T-cell (primary cell): ENCODE data around the gene GJA3. TPM values are rescaled to one million over a fixed set of nuclear protein-coding genes. Genes with fewer than 3 reads are reported as not detected.

Experiments used
- ATAC-seq, 4 experiments: fragments of 200-7000 bp in 3 of 4; fragments of 150-1000 bp in 1 of 4; cut with Tn5 transposase; replicated peaks in 1 of 4; 1 replicate in 3 of 4; 2 replicates in 1 of 4; pipeline ENCODE4 v1.10.0; 2021; ENCODE audit warnings: moderate library complexity in 3 of 4, mild to moderate bottlenecking in 2 of 4, moderate number of reproducible peaks in 1 of 4
- CTCF ChIA-PET, 2 donors: fragments of 300-600 bp; sonication (Branson Sonifier 250); formaldehyde crosslinking; loops; one replicate each; lab custom pipeline; 2022; ENCODE audit warnings: antibody characterized with exemption in 2 of 2; lab: Charles Lee
- POLR2A ChIA-PET, 2 donors: fragments of 300-600 bp; sonication (Branson Sonifier 250); formaldehyde crosslinking; loops; one replicate each; lab custom pipeline; 2022; ENCODE audit warnings: antibody characterized with exemption in 2 of 2; lab: Charles Lee
- DNase-seq, 35 experiments: peaks; one replicate each; pipeline versions ENCODE4 v3.0.0 to v3.0.0-alpha.2; 2013 to 2023
- H3K27ac ChIP-seq: one replicate; pipeline ENCODE4 v1.5.1; 2013; ENCODE audit warnings: low read length
- H3K27me3 ChIP-seq, 2 experiments: replicated peaks in 1 of 2; 1 replicate in 1 of 2; 2 replicates in 1 of 2; pipeline versions ENCODE4 v1.6.1 to v1.7.0; 2013; ENCODE audit warnings: low read length in 1 of 2, mixed read lengths in 1 of 2; ENCODE audit not compliant: control insufficient read depth in 2 of 2, insufficient read depth in 2 of 2; ENCODE audit errors: extremely low read depth in 1 of 2
- H3K36me3 ChIP-seq, 2 donors: 1 replicate in 1 of 2; 2 replicates in 1 of 2; pipeline versions ENCODE4 v1.6.1 to v1.7.0; 2013; ENCODE audit warnings: low read length in 1 of 2; ENCODE audit not compliant: control insufficient read depth in 2 of 2, insufficient read depth in 1 of 2; ENCODE audit errors: extremely low read depth in 1 of 2
- H3K4me1 ChIP-seq, 2 experiments: 1 replicate in 1 of 2; 2 replicates in 1 of 2; pipeline versions ENCODE4 v1.6.1 to v1.7.0; 2013; ENCODE audit warnings: low read length in 2 of 2, mixed read lengths in 1 of 2; ENCODE audit not compliant: insufficient read depth in 2 of 2, control insufficient read depth in 1 of 2; ENCODE audit errors: extremely low read depth in 1 of 2
- H3K4me3 ChIP-seq, 2 donors: 1 replicate in 1 of 2; 2 replicates in 1 of 2; pipeline versions ENCODE4 v1.5.1 to v1.7.0; 2013; ENCODE audit warnings: mild to moderate bottlenecking in 2 of 2, low read length in 1 of 2, moderate library complexity in 1 of 2; ENCODE audit not compliant: control insufficient read depth in 1 of 2; ENCODE audit errors: extremely low read depth in 1 of 2
- H3K9me3 ChIP-seq: 2 replicates; pipeline ENCODE4 v1.7.0; 2013
- H3K27ac Mint-ChIP-seq, 2 donors: one replicate each; pipeline ENCODE4 v1.8.0; 2020 to 2021; ENCODE audit warnings: mild to moderate bottlenecking in 2 of 2, mixed read lengths in 2 of 2
- H3K27me3 Mint-ChIP-seq, 2 donors: one replicate each; pipeline ENCODE4 v1.8.0; 2021 to 2022; ENCODE audit warnings: mixed read lengths in 2 of 2
- H3K36me3 Mint-ChIP-seq: one replicate; pipeline ENCODE4 v1.8.0; 2021; ENCODE audit warnings: mixed read lengths
- H3K4me1 Mint-ChIP-seq, 3 donors: one replicate each; pipeline ENCODE4 v1.8.0; 2020 to 2022; ENCODE audit warnings: mixed read lengths in 3 of 3, mild to moderate bottlenecking in 1 of 3
- H3K4me3 Mint-ChIP-seq, 3 donors: one replicate each; pipeline ENCODE4 v1.8.0; 2020 to 2022; ENCODE audit warnings: mild to moderate bottlenecking in 3 of 3, mixed read lengths in 3 of 3, moderate library complexity in 3 of 3
- H3K9me3 Mint-ChIP-seq, 3 donors: one replicate each; pipeline ENCODE4 v1.8.0; 2020 to 2022; ENCODE audit warnings: mixed read lengths in 3 of 3
- WGBS: methylation state at CpG from one replicate; pipeline ENCODE4 v1.1.5; 2013; ENCODE audit warnings: missing lambda C conversion rate; ENCODE audit not compliant: insufficient coverage; 5-methylcytosine and 5-hydroxymethylcytosine counted together
- total RNA-seq, 35 experiments: library from RNA in 6 of 35; stranded (reverse) in 6 of 35; fragments of 120-200 nt in 1 of 35; gene quantifications; one replicate each; pipeline versions ENCODE4 v1.2.1 to v1.2.4 and lab custom pipeline; 2013 to 2026

The GJA3 gene
- total RNA-seq, 5 donors from 2014 or later (not counting 1 experiment from before 2014, with no cell fraction given) = 0.10 to 0.93 (median 0.42) TPM

DNA sequence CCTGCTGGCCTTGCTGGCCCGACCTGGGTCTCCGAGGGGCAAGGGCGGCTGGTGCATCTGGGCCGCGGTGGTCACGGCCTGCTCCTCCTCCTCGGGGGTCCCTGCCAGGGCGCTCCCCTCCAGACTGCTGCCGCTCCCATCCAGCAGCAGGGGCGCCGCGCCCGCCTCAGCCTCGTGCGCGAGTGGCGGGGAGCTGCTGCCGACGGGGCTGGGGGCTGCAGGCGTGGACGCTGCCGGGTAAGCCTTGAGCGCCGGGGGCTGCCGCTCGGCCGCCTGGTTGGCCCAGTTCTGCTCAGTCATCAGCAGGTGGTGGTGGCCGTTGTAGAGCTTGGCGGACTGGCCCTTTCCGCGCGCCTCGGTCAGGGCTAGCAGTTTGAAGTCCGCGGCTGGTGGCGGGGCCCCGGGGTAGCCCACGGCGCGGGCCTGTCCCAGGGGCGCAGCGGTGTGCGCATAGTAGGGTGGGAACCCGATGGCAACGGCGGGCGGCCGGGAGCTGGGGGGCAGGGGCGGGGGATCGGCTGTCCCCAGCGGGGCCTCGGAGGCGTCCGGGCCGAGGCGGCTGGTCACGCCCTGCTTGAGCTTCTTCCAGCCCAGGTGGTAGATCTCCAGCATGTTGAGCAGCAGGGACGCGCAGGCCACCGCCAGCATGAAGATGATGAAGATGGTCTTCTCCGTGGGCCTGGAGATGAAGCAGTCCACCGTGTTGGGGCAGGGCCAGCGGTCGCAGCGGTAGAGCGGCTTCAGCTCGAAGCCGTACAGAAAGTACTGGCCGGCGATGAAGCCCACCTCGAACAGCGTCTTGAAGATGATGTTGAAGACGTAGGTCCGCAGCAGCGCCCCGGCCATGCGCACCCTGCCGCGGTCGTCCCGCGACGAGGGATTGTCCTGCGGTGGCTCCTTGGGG is 18.6 kb downstream of the GJA3 start:
- ChIA-PET POLR2A (no interaction called here), CTCF (no interaction called here)
- Histone ChIP-seq H3K27ac (no peak overlapping the region), H3K9me3 (no peaks in the 10 kb centered on the region), H3K4me3 (no peak overlapping the region), H3K27me3 (peaks cover 3 to 49% of the 10 kb centered on the region in 2 experiments), H3K36me3 (no peaks in the 10 kb centered on the region), H3K4me1 (peaks cover 0 to 3% of the 10 kb centered on the region in 2 experiments)
- Mint-ChIP-seq H3K27me3 (peaks cover 37 to 76% of the 10 kb centered on the region in 2 donors), H3K36me3 (no peaks in the 10 kb centered on the region), H3K27ac (no peak overlapping the region), H3K4me1 (peaks cover 3 to 10% (median 5%) of the 10 kb centered on the region in 3 donors), H3K9me3 (no peaks in the 10 kb centered on the region), H3K4me3 (peak overlapping the region in 1 of 3 donors; percentile 40)
- ATAC-seq = no peak
- no peak for DNase-seq
- 27% methylated on average over 73 of the region's 84 CpGs for WGBS

DNA sequence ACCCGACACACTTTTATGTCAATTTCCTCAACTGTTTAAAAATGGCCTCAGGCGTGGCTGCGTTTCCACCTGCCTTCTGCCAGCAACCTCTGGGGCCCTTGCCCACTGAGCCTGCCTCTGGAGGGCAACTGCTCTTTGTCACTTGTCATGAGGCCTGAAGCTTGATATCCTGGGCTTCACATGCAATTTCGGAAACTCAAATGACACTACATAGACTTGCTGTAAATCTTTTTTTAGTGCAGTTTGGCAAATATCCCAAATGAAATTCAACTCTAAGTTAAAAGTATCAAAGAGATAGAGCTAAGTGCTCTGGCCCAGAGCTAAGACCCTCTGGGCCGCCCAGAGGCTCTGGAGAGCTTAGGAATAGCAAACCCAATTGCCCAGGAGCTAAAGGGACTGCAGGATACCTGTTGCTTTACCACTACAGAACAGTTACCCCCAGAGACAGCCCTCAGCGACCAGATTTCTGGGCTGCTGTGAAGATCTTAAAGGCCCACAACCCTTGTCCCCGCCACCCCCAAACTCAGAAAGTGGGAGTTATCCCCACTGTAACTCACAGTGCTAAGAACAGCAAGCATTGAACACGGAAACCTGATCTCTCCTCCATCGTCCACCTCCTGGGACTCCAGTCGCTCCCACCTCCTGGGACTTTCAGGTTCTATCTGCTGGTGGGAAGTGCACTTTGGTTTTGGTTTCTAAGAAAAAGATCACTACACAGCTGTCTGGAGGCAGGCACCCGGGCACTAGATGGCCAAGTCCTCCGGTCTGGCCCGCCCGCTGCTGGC is 19.4 kb downstream of the GJA3 start:
- Mint-ChIP-seq H3K9me3 (no peaks in the 10 kb centered on the region), H3K36me3 (no peaks in the 10 kb centered on the region), H3K27me3 (peaks cover 35 to 73% of the 10 kb centered on the region in 2 donors), H3K4me3 (peak overlapping the region in 1 of 3 donors; percentile 10), H3K4me1 (peaks cover 8 to 10% (median 8%) of the 10 kb centered on the region in 3 donors), H3K27ac (no peak overlapping the region)
- ChIA-PET CTCF (interaction anchor here in 1 of 2 donors (0.6 kb wide), 1 partner anchor 56 kb away, joined by 3 read pairs; no protein-coding TSS in a partner anchor), POLR2A (no interaction called here)
- peaks cover 0 to 57% of the 10 kb centered on the region in 2 experiments for H3K27me3 ChIP-seq
- no peak for DNase-seq
- no peak overlapping the region for H3K4me3 ChIP-seq
- WGBS = 75% methylated on average over 9 of the region's 14 CpGs
- H3K9me3 ChIP-seq = no peaks in the 10 kb centered on the region
- peaks cover 0 to 11% of the 10 kb centered on the region in 2 experiments for H3K4me1 ChIP-seq
- H3K27ac ChIP-seq = no peak overlapping the region
- H3K36me3 ChIP-seq = no peaks in the 10 kb centered on the region
- ATAC-seq = no peak

DNA sequence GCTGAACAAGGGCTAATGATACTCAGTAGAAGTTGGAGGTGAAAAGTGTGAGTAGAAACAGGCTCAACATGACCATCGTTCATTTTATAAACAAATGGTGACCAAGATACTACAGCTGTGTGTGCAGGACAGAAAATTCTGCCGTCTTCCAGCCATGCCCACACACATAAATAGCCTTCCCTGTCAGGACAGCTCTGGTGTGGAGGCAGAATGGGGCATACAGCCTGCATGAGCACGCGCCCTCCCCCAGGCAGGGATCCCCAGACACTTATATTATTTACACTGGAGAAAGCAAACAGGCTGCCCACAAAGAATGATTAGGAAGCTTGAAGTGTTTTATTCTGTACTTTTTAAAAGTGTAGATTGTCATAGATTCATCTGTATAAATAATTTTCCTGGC is 20.4 kb downstream of the GJA3 start:
- no peaks in the 10 kb centered on the region for H3K36me3 Mint-ChIP-seq
- no peak overlapping the region for H3K27ac Mint-ChIP-seq
- H3K36me3 ChIP-seq = no peaks in the 10 kb centered on the region
- peaks cover 37 to 66% of the 10 kb centered on the region in 2 donors for H3K27me3 Mint-ChIP-seq
- H3K27ac ChIP-seq = no peak overlapping the region
- H3K4me1 Mint-ChIP-seq = peaks cover 8 to 10% (median 9%) of the 10 kb centered on the region in 3 donors
- DNase-seq (no peak), ATAC-seq (no peak)
- ChIA-PET POLR2A (no interaction called here), CTCF (no interaction called here)
- H3K9me3 Mint-ChIP-seq = no peaks in the 10 kb centered on the region
- H3K27me3 ChIP-seq = peaks cover 0 to 56% of the 10 kb centered on the region in 2 experiments
- H3K4me3 ChIP-seq = no peak overlapping the region
- no peak overlapping the region for H3K4me3 Mint-ChIP-seq
- WGBS = no CpG with 5 or more reads among the region's 4 CpGs
- H3K9me3 ChIP-seq = no peaks in the 10 kb centered on the region
- peaks cover 0 to 11% of the 10 kb centered on the region in 2 experiments for H3K4me1 ChIP-seq

DNA sequence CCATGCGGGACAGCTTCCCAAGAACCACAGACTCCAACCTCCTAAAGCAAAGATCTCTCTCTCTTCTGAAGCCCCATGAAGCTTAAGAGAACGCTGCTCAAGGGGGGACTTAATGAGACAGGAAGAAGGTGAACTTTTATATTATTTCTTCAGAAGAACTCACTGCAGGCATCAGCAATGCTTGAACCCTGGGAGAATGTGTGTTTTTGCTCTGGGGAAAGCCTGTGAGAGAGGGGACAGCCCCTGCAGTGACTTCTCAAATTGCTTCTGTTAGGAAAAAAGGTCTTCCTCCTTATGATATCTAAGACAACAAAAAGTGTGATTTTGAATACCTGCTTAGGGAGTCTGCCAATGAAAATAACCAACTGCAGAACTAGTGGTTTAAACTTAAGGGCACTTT is 23.0 kb downstream of the GJA3 start:
- Mint-ChIP-seq H3K36me3 (no peaks in the 10 kb centered on the region), H3K4me3 (no peak overlapping the region), H3K27me3 (peaks cover 30 to 56% of the 10 kb centered on the region in 2 donors), H3K27ac (no peak overlapping the region), H3K4me1 (peaks cover 5 to 7% (median 6%) of the 10 kb centered on the region in 3 donors), H3K9me3 (no peaks in the 10 kb centered on the region)
- no peak for ATAC-seq
- Histone ChIP-seq H3K4me1 (peaks cover 0 to 8% of the 10 kb centered on the region in 2 experiments), H3K4me3 (no peak overlapping the region), H3K9me3 (no peaks in the 10 kb centered on the region), H3K27me3 (peaks cover 0 to 54% of the 10 kb centered on the region in 2 experiments), H3K36me3 (no peaks in the 10 kb centered on the region), H3K27ac (no peak overlapping the region)
- CTCF ChIA-PET = no interaction called here
- DNase-seq = no peak
- WGBS = no CpG with 5 or more reads among the region's 2 CpGs
- POLR2A ChIA-PET = no interaction called here

DNA sequence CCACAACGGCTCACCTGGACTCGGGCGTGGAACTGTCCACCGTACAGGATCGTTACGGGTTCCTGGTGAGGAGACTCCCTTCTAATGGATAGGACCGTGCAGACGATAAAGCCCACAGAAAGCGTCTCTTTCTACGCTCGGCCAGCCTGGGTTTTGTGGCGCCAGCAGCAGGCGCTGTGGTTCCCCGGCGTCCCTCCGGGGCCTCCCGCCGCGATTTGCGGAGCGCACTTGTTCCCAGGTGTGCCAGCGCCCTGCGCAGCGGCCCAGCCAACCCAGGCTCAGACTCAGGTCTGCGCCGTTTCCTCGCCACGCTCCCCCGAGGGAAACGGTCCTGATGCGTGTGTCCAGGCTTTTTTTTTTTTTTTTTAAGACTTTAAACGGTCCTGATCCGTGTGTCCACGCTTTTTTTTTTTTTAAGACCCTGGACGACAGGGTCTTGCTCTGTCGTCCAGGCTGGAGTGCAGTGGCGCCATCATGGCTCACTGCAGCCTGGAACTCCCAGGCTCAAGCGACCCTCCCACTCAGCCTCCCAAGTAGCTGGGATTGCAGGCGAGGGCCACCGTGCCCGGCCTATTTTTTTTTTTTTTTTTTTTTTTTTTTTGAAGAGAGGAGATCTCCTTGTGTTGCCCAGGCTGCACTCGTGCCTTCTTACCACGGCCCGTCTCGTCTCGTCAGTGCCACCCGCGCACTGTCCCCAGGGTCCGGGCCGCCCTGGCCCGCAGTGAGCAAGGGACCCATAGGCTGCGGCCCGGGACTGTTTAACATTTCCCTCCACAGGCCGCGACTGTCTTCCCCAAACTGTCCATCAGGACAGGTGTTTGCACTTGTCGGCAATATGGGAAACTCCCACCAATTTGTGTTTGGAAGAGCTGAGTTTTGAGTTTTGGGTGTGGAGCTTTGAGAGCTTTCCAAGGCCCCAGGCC is 23.8 kb downstream of the GJA3 start:
- ATAC-seq = peak; percentile 57 to 79 (median 68)
- peaks cover 30 to 54% of the 10 kb centered on the region in 2 donors for H3K27me3 Mint-ChIP-seq
- Histone ChIP-seq H3K27me3 (peaks cover 0 to 52% of the 10 kb centered on the region in 2 experiments), H3K9me3 (no peaks in the 10 kb centered on the region), H3K27ac (no peak overlapping the region), H3K36me3 (no peaks in the 10 kb centered on the region), H3K4me3 (no peak overlapping the region), H3K4me1 (peaks cover 0 to 8% of the 10 kb centered on the region in 2 experiments)
- WGBS = 18% methylated on average over 39 of the region's 56 CpGs
- ChIA-PET CTCF (no interaction called here), POLR2A (no interaction called here)
- H3K9me3 Mint-ChIP-seq = no peaks in the 10 kb centered on the region
- H3K36me3 Mint-ChIP-seq = no peaks in the 10 kb centered on the region
- no peak overlapping the region for H3K27ac Mint-ChIP-seq
- peaks cover 4 to 6% (median 5%) of the 10 kb centered on the region in 3 donors for H3K4me1 Mint-ChIP-seq
- H3K4me3 Mint-ChIP-seq = peak overlapping the region in 1 of 3 donors; percentile 17
- DNase-seq = peak in 10 of 35 experiments; percentile 22 to 52 (median 36)
